Endothelial cell of umbilical vein (primary cell): ENCODE measurements around the gene SLC22A3.

ENCODE experiments used
- CTCF ChIP-seq, 2 donors: IDR thresholded peaks; 1 replicate in 1 of 2; 2 replicates in 1 of 2; pipeline ENCODE4 v1.5.1; 2011; ENCODE audit warnings: low read length in 2 of 2, mild to moderate bottlenecking in 2 of 2, moderate library complexity in 2 of 2, control low read depth in 1 of 2, inconsistent platforms in 1 of 2, low read depth in 1 of 2; ENCODE audit not compliant: insufficient read depth in 1 of 2; ENCODE audit errors: extremely low read depth in 1 of 2
- JUN ChIP-seq: IDR thresholded peaks from 2 replicates; pipeline ENCODE4 v1.6.1; 2011; ENCODE audit warnings: borderline replicate concordance, low read depth; ENCODE audit not compliant: insufficient read length, insufficient read depth
- POLR2A ChIP-seq: IDR thresholded peaks from 2 replicates; pipeline ENCODE4 v1.6.1; 2012; ENCODE audit warnings: low read depth, mild to moderate bottlenecking, control low read depth, low read length

- TF ChIP-seq POLR2A (no peak), CTCF (IDR thresholded peaks at IDR 0.05; ENCODE audit: extremely low read depth in 1 of 2, insufficient read depth in 1 of 2, low read depth in 1 of 2, low read length in 2 of 2) (no peak), JUN (no peak)
Measured at GRCh38 chr6:160362556-160362955, 14.4 kb downstream of the SLC22A3 start.
